ENCODE measurements around the gene DNAJB6.

Gene DNAJB6

GRCh38 chr7:157409753-157410727 lies 73.2 kb downstream of the DNAJB6 start:
- no peak for TF ChIP-seq CTCF (IDR thresholded peaks at IDR 0.05; ENCODE audit: control extremely low read depth, extremely low read depth, low read depth, missing control alignments)
- POLR2A ChIA-PET: no interaction called here
- CTCF ChIA-PET: interaction anchor here (0.9 kb wide), 1 partner anchor 24 kb away, joined by 3 read pairs; no protein-coding TSS in a partner anchor
- DNase-seq (ENCODE audit: extremely low spot score): no peak

GRCh38 chr7:157410831-157411556 lies 74.2 kb downstream of the DNAJB6 start:
- CTCF ChIA-PET: no interaction called here
- POLR2A ChIA-PET: no interaction called here
- DNase-seq (ENCODE audit: extremely low spot score): no peak
- no peak for TF ChIP-seq CTCF (IDR thresholded peaks at IDR 0.05; ENCODE audit: control extremely low read depth, extremely low read depth, low read depth, missing control alignments)

- ChIA-PET CTCF (no interaction called here), POLR2A (no interaction called here)
- TF ChIP-seq CTCF (IDR thresholded peaks at IDR 0.05; ENCODE audit: control extremely low read depth, extremely low read depth, low read depth, missing control alignments): no peak
- no peak for DNase-seq (ENCODE audit: extremely low spot score)
These were observed 74.8 kb downstream of the DNAJB6 start for GRCh38 chr7:157411580-157411979.

GRCh38 chr7:157412021-157412443 lies 75.2 kb downstream of the DNAJB6 start:
- ChIA-PET CTCF (no interaction called here), POLR2A (no interaction called here)
- DNase-seq (ENCODE audit: extremely low spot score): no peak
- no peak for TF ChIP-seq CTCF (IDR thresholded peaks at IDR 0.05; ENCODE audit: control extremely low read depth, extremely low read depth, low read depth, missing control alignments)

GRCh38 chr7:157412491-157413180 lies 75.8 kb downstream of the DNAJB6 start:
- DNase-seq (ENCODE audit: extremely low spot score): no peak
- POLR2A ChIA-PET: no interaction called here

More at GRCh38 chr7:157412491-157413180, 75.8 kb downstream of the DNAJB6 start:
- TF ChIP-seq CTCF (IDR thresholded peaks at IDR 0.05; ENCODE audit: control extremely low read depth, extremely low read depth, low read depth, missing control alignments): no peak
- CTCF ChIA-PET: no interaction called here
